ENCODE data around the gene RAD54L. TPM values are rescaled to one million over a fixed set of nuclear protein-coding genes. Genes with fewer than 3 reads are reported as not detected.

The RAD54L gene
- total RNA-seq, 1 experiment from 2014 or later, result 29.4 TPM

DNA sequence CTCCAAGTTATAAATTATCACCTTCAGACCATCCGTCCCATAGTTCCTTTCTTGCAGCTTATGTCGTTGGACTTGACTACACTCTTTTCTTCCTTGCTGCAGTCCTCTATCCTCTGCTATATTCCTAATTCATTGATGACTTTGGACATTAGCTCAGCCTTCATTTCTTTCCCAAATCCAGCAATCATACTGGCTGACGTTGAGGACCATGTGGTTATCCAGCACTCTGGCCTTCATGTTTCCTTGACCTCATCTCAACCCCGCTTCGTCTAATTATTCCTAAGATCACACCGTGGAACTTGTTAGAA is 27.4 kb downstream of the RAD54L start:
- Histone ChIP-seq H3K4me3 (ENCODE audit: low read length) (no peak overlapping the region), H3K36me3 (ENCODE audit: low read depth, low read length) (peaks cover 81% of the 10 kb centered on the region), H3K27me3 (ENCODE audit: low read length) (no peaks in the 10 kb centered on the region), H3K9ac (ENCODE audit: low read length) (no peak overlapping the region), H3K4me1 (ENCODE audit: insufficient read depth, low read length) (peaks cover 8% of the 10 kb centered on the region; the same call in 1 of the 2 replicates), H3K27ac (ENCODE audit: low read length) (no peak overlapping the region), H3K79me2 (ENCODE audit: low read length) (no peaks in the 10 kb centered on the region), H2AFZ (ENCODE audit: low read length) (no peak overlapping the region), H3K4me2 (ENCODE audit: low read length) (no peak overlapping the region), H3K9me2 (replicated peaks; ENCODE audit: low read length) (no peaks in the 10 kb centered on the region), H3K9me3 (ENCODE audit: low read length) (no peaks in the 10 kb centered on the region), H3F3A (ENCODE audit: low read length, unreplicated experiment) (no peaks in the 10 kb centered on the region), H4K20me1 (ENCODE audit: low read length) (no peaks in the 10 kb centered on the region)
- ChIA-PET POLR2A (ENCODE audit: unreplicated experiment) (interaction anchor here (0.7 kb wide), 1 partner anchor 29 kb away, joined by 6 read pairs; no protein-coding TSS in a partner anchor), CTCF (interaction anchor here (1.5 kb wide), 1 partner anchor 30 kb away, joined by 3 read pairs; no protein-coding TSS in a partner anchor)
- no peak for DNase-seq
- no TSS peak for BruUV-seq (replicated peaks)
- no peak for ATAC-seq
- TF ChIP-seq, protein P1, sequence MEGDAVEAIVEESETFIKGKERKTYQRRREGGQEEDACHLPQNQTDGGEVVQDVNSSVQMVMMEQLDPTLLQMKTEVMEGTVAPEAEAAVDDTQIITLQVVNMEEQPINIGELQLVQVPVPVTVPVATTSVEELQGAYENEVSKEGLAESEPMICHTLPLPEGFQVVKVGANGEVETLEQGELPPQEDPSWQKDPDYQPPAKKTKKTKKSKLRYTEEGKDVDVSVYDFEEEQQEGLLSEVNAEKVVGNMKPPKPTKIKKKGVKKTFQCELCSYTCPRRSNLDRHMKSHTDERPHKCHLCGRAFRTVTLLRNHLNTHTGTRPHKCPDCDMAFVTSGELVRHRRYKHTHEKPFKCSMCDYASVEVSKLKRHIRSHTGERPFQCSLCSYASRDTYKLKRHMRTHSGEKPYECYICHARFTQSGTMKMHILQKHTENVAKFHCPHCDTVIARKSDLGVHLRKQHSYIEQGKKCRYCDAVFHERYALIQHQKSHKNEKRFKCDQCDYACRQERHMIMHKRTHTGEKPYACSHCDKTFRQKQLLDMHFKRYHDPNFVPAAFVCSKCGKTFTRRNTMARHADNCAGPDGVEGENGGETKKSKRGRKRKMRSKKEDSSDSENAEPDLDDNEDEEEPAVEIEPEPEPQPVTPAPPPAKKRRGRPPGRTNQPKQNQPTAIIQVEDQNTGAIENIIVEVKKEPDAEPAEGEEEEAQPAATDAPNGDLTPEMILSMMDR (conservative IDR thresholded peaks at IDR 0.05; ENCODE audit: low read depth, low read length), result no peak
- TF ChIP-seq EZH2phosphoT487 (IDR thresholded peaks at IDR 0.05; ENCODE audit: borderline replicate concordance, low read length), result no peak
- TF ChIP-seq EZH2 (IDR thresholded peaks at IDR 0.05; ENCODE audit: low read length, unreplicated experiment), result no peak
- intact Hi-C loops (cut with micrococcal nuclease), result no loop called here

DNA sequence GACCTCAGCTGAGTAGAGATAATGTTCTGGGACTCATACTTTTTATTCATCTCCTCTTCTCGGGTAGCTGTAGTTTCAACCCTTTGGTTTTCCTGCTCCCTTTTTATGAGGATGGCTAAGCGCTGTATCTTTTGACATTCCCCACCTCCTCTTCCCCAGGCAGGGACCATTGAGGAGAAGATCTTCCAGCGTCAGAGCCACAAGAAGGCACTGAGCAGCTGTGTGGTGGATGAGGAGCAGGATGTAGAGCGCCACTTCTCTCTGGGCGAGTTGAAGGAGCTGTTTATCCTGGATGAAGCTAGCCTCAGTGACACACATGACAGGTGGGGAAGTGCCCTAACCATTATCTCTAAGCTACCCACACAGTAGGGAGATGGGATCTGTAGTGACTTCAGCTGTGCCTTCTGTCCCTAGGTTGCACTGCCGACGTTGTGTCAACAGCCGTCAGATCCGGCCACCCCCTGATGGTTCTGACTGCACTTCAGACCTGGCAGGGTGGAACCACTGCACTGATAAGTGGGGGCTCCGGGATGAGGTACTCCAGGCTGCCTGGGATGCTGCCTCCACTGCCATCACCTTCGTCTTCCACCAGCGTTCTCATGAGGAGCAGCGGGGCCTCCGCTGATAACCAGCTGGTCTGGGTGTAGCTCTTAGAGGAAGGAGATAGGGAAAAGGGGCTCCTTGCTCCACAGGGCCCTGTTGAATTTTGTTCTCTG is 30.3 kb downstream of the RAD54L start:
- intact Hi-C loops (cut with micrococcal nuclease), result no loop called here
- Histone ChIP-seq H3K9me2 (replicated peaks; ENCODE audit: low read length) (no peaks in the 10 kb centered on the region), H3K4me1 (ENCODE audit: insufficient read depth, low read length) (peaks cover 8% of the 10 kb centered on the region; the same call in 1 of the 2 replicates), H4K20me1 (ENCODE audit: low read length) (no peaks in the 10 kb centered on the region), H3K79me2 (ENCODE audit: low read length) (no peaks in the 10 kb centered on the region), H3K27ac (ENCODE audit: low read length) (no peak overlapping the region), H3F3A (ENCODE audit: low read length, unreplicated experiment) (no peaks in the 10 kb centered on the region), H3K4me2 (ENCODE audit: low read length) (no peak overlapping the region), H3K4me3 (ENCODE audit: low read length) (no peak overlapping the region), H3K9ac (ENCODE audit: low read length) (no peak overlapping the region), H3K36me3 (ENCODE audit: low read depth, low read length) (peaks cover 74% of the 10 kb centered on the region), H3K9me3 (ENCODE audit: low read length) (no peaks in the 10 kb centered on the region), H2AFZ (ENCODE audit: low read length) (no peak overlapping the region), H3K27me3 (ENCODE audit: low read length) (no peaks in the 10 kb centered on the region)
- ChIA-PET CTCF (no interaction called here), POLR2A (ENCODE audit: unreplicated experiment) (no interaction called here)
- no peak for DNase-seq
- TF ChIP-seq EZH2phosphoT487 (IDR thresholded peaks at IDR 0.05; ENCODE audit: borderline replicate concordance, low read length), result no peak
- no peak for TF ChIP-seq EZH2 (IDR thresholded peaks at IDR 0.05; ENCODE audit: low read length, unreplicated experiment)
- TF ChIP-seq, protein P1 (conservative IDR thresholded peaks at IDR 0.05; ENCODE audit: low read depth, low read length), result no peak
- no peak for ATAC-seq
- no TSS peak for BruUV-seq (replicated peaks)

GRCh38 chr1:46278807-46279206 is 31.2 kb downstream of the RAD54L start:
- intact Hi-C loops (cut with micrococcal nuclease), result no loop called here
- Histone ChIP-seq H3F3A (ENCODE audit: low read length, unreplicated experiment) (no peaks in the 10 kb centered on the region), H3K79me2 (ENCODE audit: low read length) (no peaks in the 10 kb centered on the region), H3K9me2 (replicated peaks; ENCODE audit: low read length) (no peaks in the 10 kb centered on the region), H3K4me3 (ENCODE audit: low read length) (no peak overlapping the region), H3K36me3 (ENCODE audit: low read depth, low read length) (peaks cover 64% of the 10 kb centered on the region), H2AFZ (ENCODE audit: low read length) (no peak overlapping the region), H3K4me1 (ENCODE audit: insufficient read depth, low read length) (peaks cover 8% of the 10 kb centered on the region; the same call in 1 of the 2 replicates), H3K9me3 (ENCODE audit: low read length) (no peaks in the 10 kb centered on the region), H3K27ac (ENCODE audit: low read length) (peak overlapping the region; percentile 25), H4K20me1 (ENCODE audit: low read length) (no peaks in the 10 kb centered on the region), H3K9ac (ENCODE audit: low read length) (no peak overlapping the region), H3K27me3 (ENCODE audit: low read length) (no peaks in the 10 kb centered on the region), H3K4me2 (ENCODE audit: low read length) (no peak overlapping the region)
- POLR2A ChIA-PET (ENCODE audit: unreplicated experiment), result no interaction called here
- peak; percentile 80 for DNase-seq
- CTCF ChIA-PET, result no interaction called here
- peak; percentile 71 for ATAC-seq
- TF ChIP-seq, protein P1 (conservative IDR thresholded peaks at IDR 0.05; ENCODE audit: low read depth, low read length), result no peak
- TF ChIP-seq EZH2 (IDR thresholded peaks at IDR 0.05; ENCODE audit: low read length, unreplicated experiment), result no peak
- TF ChIP-seq EZH2phosphoT487 (IDR thresholded peaks at IDR 0.05; ENCODE audit: borderline replicate concordance, low read length), result no peak
- BruUV-seq (replicated peaks), result no TSS peak

All from PC-3 (cell line).